Bronchial epithelial cell (primary cell): ENCODE data around the gene LDAF1. TPM values are rescaled to one million over a fixed set of nuclear protein-coding genes. Genes with fewer than 3 reads are reported as not detected.
"Not testable (repeated sequence)": the region's sequence is repeated elsewhere in the genome, so short reads cannot be mapped to it uniquely, and the experiment has no call there.

Experiments used
- DNase-seq: peaks from one replicate; pipeline ENCODE4 v3.0.0-alpha.2; 2010; ENCODE audit warnings: low read depth
- FAIRE-seq: peaks from 2 replicates; lab custom pipeline; 2011; peaks lifted over from hg19 to GRCh38; lab: Jason Lieb, UNC
- H3K27me3 ChIP-seq: 2 replicates; pipeline ENCODE4 v1.5.1; 2011; ENCODE audit warnings: low read length; ENCODE audit not compliant: control insufficient read depth, insufficient read depth
- H3K36me3 ChIP-seq: 2 replicates; pipeline ENCODE4 v1.5.1; 2011; ENCODE audit warnings: low read length; ENCODE audit not compliant: control insufficient read depth, insufficient read depth
- H3K4me3 ChIP-seq: 2 replicates; pipeline ENCODE4 v1.5.1; 2011; ENCODE audit warnings: mild to moderate bottlenecking, low read depth, low read length, control low read depth
- total RNA-seq: library from RNA; depleted of rRNA; stranded (reverse); fragments of >200 nt; gene quantifications from 2 replicates; pipeline ENCODE4 v1.2.1, GENCODE V29; 2014
- TF ChIP-seq, protein P1 (sequence below): IDR thresholded peaks from 2 replicates; pipeline ENCODE4 v1.5.1; 2011; ENCODE audit warnings: mild to moderate bottlenecking, moderate library complexity, low read length, control low read depth, inconsistent platforms; ENCODE audit not compliant: insufficient read depth, severe bottlenecking

LDAF1 gene
- total RNA-seq, 1 donor from 2014 or later: 90.6 TPM

GRCh38 chr16:21167929-21168602, 9.6 kb downstream of the LDAF1 start:
- FAIRE-seq (no peak), DNase-seq (no peak)
- TF ChIP-seq, protein P1, sequence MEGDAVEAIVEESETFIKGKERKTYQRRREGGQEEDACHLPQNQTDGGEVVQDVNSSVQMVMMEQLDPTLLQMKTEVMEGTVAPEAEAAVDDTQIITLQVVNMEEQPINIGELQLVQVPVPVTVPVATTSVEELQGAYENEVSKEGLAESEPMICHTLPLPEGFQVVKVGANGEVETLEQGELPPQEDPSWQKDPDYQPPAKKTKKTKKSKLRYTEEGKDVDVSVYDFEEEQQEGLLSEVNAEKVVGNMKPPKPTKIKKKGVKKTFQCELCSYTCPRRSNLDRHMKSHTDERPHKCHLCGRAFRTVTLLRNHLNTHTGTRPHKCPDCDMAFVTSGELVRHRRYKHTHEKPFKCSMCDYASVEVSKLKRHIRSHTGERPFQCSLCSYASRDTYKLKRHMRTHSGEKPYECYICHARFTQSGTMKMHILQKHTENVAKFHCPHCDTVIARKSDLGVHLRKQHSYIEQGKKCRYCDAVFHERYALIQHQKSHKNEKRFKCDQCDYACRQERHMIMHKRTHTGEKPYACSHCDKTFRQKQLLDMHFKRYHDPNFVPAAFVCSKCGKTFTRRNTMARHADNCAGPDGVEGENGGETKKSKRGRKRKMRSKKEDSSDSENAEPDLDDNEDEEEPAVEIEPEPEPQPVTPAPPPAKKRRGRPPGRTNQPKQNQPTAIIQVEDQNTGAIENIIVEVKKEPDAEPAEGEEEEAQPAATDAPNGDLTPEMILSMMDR: no peak
- H3K27me3 ChIP-seq: no peaks in the 10 kb centered on the region
- H3K4me3 ChIP-seq: no peak overlapping the region
- H3K36me3 ChIP-seq: peaks cover 26% of the 10 kb centered on the region

- no peak for FAIRE-seq
- peaks cover 24% of the 10 kb centered on the region for H3K36me3 ChIP-seq
These were observed 10.9 kb downstream of the LDAF1 start for GRCh38 chr16:21169249-21169981.

GRCh38 chr16:21170116-21170515, 11.6 kb downstream of the LDAF1 start:
- FAIRE-seq, H3K27me3 ChIP-seq, DNase-seq, H3K4me3 ChIP-seq: not testable (repeated sequence)
- peaks cover 22% of the 10 kb centered on the region for H3K36me3 ChIP-seq

More at GRCh38 chr16:21169249-21169981, 10.9 kb downstream of the LDAF1 start:
- no peak overlapping the region for H3K4me3 ChIP-seq
- peak; percentile 7 for DNase-seq
- TF ChIP-seq, protein P1: no peak
- no peaks in the 10 kb centered on the region for H3K27me3 ChIP-seq

- Histone ChIP-seq H3K27me3 (no peaks in the 10 kb centered on the region), H3K4me3 (no peak overlapping the region), H3K36me3 (peaks cover 15% of the 10 kb centered on the region)
- DNase-seq (no peak), FAIRE-seq (no peak)
- TF ChIP-seq, protein P1: no peak
These were observed 14.2 kb downstream of the LDAF1 start for GRCh38 chr16:21172650-21173049.

DNA sequence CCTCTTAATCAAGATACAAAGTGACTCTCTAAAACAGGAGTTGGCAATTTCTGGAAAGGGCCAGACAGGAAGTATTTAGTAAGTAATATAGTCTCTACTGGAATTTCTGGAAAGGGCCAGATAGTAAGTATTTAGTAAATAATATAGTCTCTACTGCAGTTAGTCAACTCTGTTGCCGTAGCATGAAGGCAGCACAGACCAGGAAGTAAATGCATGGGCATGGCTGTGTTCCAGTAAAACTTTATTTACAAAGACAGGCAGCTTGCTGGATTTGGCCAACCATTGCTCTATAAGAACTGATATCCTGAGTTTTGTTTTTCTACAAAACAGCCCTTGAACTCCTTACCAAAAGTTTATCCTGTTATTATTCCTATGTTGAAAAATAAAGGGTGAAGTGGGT, 16.9 kb downstream of the LDAF1 start:
- DNase-seq: no peak
- Histone ChIP-seq H3K4me3 (no peak overlapping the region), H3K27me3 (no peaks in the 10 kb centered on the region), H3K36me3 (peaks cover 24% of the 10 kb centered on the region)
- TF ChIP-seq, protein P1: no peak
- no peak for FAIRE-seq
